Middle frontal gyrus (tissue), 1 donor: ENCODE results near the gene COG2.
"Not testable (repeated sequence)": the region's sequence is repeated elsewhere in the genome, so short reads cannot be mapped to it uniquely, and the experiment has no call there.

Experiments used
- DNase-seq: peaks from one replicate; pipeline ENCODE4 v3.0.0-alpha.2; 2015; ENCODE audit warnings: low spot score; ENCODE audit errors: extremely low spot score

The COG2 gene

GRCh38 chr1:230669543-230669942, 27.3 kb downstream of the COG2 start:
- DNase-seq, result no peak

- no peak for DNase-seq
Observed at GRCh38 chr1:230674581-230674980, 32.3 kb downstream of the COG2 start.

- DNase-seq, result no peak
Observed at GRCh38 chr1:230677200-230677599, 34.9 kb downstream of the COG2 start.

GRCh38 chr1:230679192-230679591, 36.9 kb downstream of the COG2 start:
- no peak for DNase-seq

- no peak for DNase-seq
Observed at GRCh38 chr1:230679825-230680224, 37.5 kb downstream of the COG2 start.

GRCh38 chr1:230680300-230681025, 38.2 kb downstream of the COG2 start:
- DNase-seq, result no peak

GRCh38 chr1:230681599-230681998, 39.3 kb downstream of the COG2 start:
- DNase-seq, result no peak

GRCh38 chr1:230682274-230682673, 40.0 kb downstream of the COG2 start:
- DNase-seq, result peak; percentile 63

GRCh38 chr1:230682882-230683610, 40.8 kb downstream of the COG2 start:
- DNase-seq, result no peak

GRCh38 chr1:230684146-230684545, 41.9 kb downstream of the COG2 start:
- no peak for DNase-seq

GRCh38 chr1:230684998-230685397, 42.7 kb downstream of the COG2 start:
- no peak for DNase-seq

- DNase-seq, result no peak
Observed at GRCh38 chr1:230686747-230687146, 44.5 kb downstream of the COG2 start.

GRCh38 chr1:230690101-230690500, 47.8 kb downstream of the COG2 start:
- no peak for DNase-seq

- DNase-seq, result no peak
Observed at GRCh38 chr1:230691615-230692014, 49.3 kb downstream of the COG2 start.

- peak; percentile 52 for DNase-seq
Observed at GRCh38 chr1:230693221-230693620, 50.9 kb downstream of the COG2 start.

- DNase-seq, result no peak
Observed at GRCh38 chr1:230693777-230694176, 51.5 kb downstream of the COG2 start.

- DNase-seq, result no peak
Observed at GRCh38 chr1:230694464-230694863, 52.2 kb downstream of the COG2 start.

- no peak for DNase-seq
Observed at GRCh38 chr1:230694991-230695390, 52.7 kb downstream of the COG2 start.

GRCh38 chr1:230696218-230696617, 53.9 kb downstream of the COG2 start:
- DNase-seq, result no peak

GRCh38 chr1:230696722-230697437, 54.6 kb downstream of the COG2 start:
- DNase-seq, result no peak

- no peak for DNase-seq
Observed at GRCh38 chr1:230698130-230698529, 55.8 kb downstream of the COG2 start.

- not testable (repeated sequence) for DNase-seq
Observed at GRCh38 chr1:230698964-230699363, 56.7 kb downstream of the COG2 start.
